Measurements from ENCODE around the gene CRNN.

The CRNN gene

GRCh38 chr1:152398812-152399698, 15.0 kb downstream of the CRNN start:
- no peaks in the 10 kb centered on the region for H3K4me1 Mint-ChIP-seq
- H3K27me3 Mint-ChIP-seq, result peaks cover 28 to 29% of the 10 kb centered on the region in 2 donors
- H3K9me3 Mint-ChIP-seq, result peaks cover 0 to 4% of the 10 kb centered on the region in 2 donors
- ATAC-seq (replicated peaks), result peak; percentile 46 to 48
- no peaks in the 10 kb centered on the region for H3K36me3 Mint-ChIP-seq
- no peak for DNase-seq
- no peak overlapping the region for H3K27ac Mint-ChIP-seq
- no peak overlapping the region for H3K4me3 Mint-ChIP-seq

GRCh38 chr1:152397474-152397873, 16.6 kb downstream of the CRNN start:
- Mint-ChIP-seq H3K9me3 (peaks cover 0 to 4% of the 10 kb centered on the region in 2 donors), H3K36me3 (no peaks in the 10 kb centered on the region), H3K4me1 (no peaks in the 10 kb centered on the region), H3K27ac (no peak overlapping the region), H3K27me3 (peaks cover 35 to 41% of the 10 kb centered on the region in 2 donors), H3K4me3 (no peak overlapping the region)
- no peak for DNase-seq
- ATAC-seq (replicated peaks), result no peak

- Mint-ChIP-seq H3K4me1 (no peaks in the 10 kb centered on the region), H3K9me3 (peaks cover 0 to 4% of the 10 kb centered on the region in 2 donors), H3K36me3 (no peaks in the 10 kb centered on the region), H3K27me3 (peaks cover 46 to 53% of the 10 kb centered on the region in 2 donors), H3K4me3 (no peak overlapping the region), H3K27ac (no peak overlapping the region)
- ATAC-seq (replicated peaks), result no peak
- DNase-seq, result no peak
These were observed 19.9 kb downstream of the CRNN start for GRCh38 chr1:152394151-152394550.

- no peaks in the 10 kb centered on the region for H3K36me3 Mint-ChIP-seq
- ATAC-seq (replicated peaks), result no peak
These were observed 21.2 kb downstream of the CRNN start for GRCh38 chr1:152392909-152393308.

GRCh38 chr1:152388889-152389288, 25.2 kb downstream of the CRNN start:
- DNase-seq, result no peak

More at GRCh38 chr1:152392909-152393308, 21.2 kb downstream of the CRNN start:
- H3K9me3 Mint-ChIP-seq, result peaks cover 0 to 4% of the 10 kb centered on the region in 2 donors
- no peak overlapping the region for H3K4me3 Mint-ChIP-seq
- no peak for DNase-seq
- H3K27ac Mint-ChIP-seq, result no peak overlapping the region
- H3K4me1 Mint-ChIP-seq, result no peaks in the 10 kb centered on the region
- H3K27me3 Mint-ChIP-seq, result peaks cover 48 to 57% of the 10 kb centered on the region in 2 donors

GRCh38 chr1:152386940-152387339, 27.1 kb downstream of the CRNN start:
- DNase-seq (no peak), ATAC-seq (replicated peaks) (no peak)
- peaks cover 22 to 42% of the 10 kb centered on the region in 2 donors for H3K27me3 Mint-ChIP-seq
- no peak overlapping the region for H3K27ac Mint-ChIP-seq
- no peak overlapping the region for H3K4me3 Mint-ChIP-seq
- H3K36me3 Mint-ChIP-seq, result peaks cover 0 to 2% of the 10 kb centered on the region in 2 donors
- H3K9me3 Mint-ChIP-seq, result peaks cover 0 to 2% of the 10 kb centered on the region in 2 donors
- H3K4me1 Mint-ChIP-seq, result no peaks in the 10 kb centered on the region

More at GRCh38 chr1:152388889-152389288, 25.2 kb downstream of the CRNN start:
- Mint-ChIP-seq H3K9me3 (peaks cover 0 to 2% of the 10 kb centered on the region in 2 donors), H3K27me3 (peaks cover 31 to 57% of the 10 kb centered on the region in 2 donors), H3K4me3 (no peak overlapping the region), H3K27ac (no peak overlapping the region), H3K4me1 (no peaks in the 10 kb centered on the region), H3K36me3 (peaks cover 0 to 2% of the 10 kb centered on the region in 2 donors)
- no peak for ATAC-seq (replicated peaks)

GRCh38 chr1:152380932-152381331, 33.1 kb downstream of the CRNN start:
- no peaks in the 10 kb centered on the region for H3K9me3 Mint-ChIP-seq
- no peak overlapping the region for H3K27ac Mint-ChIP-seq
- no peaks in the 10 kb centered on the region for H3K4me1 Mint-ChIP-seq
- no peak for ATAC-seq (replicated peaks)
- peaks cover 16 to 35% of the 10 kb centered on the region in 2 donors for H3K27me3 Mint-ChIP-seq
- no peaks in the 10 kb centered on the region for H3K36me3 Mint-ChIP-seq
- no peak overlapping the region for H3K4me3 Mint-ChIP-seq
- DNase-seq, result no peak

- peaks cover 2 to 3% of the 10 kb centered on the region in 2 donors for H3K9me3 Mint-ChIP-seq
- no peak for ATAC-seq (replicated peaks)
- DNase-seq, result no peak
- no peak overlapping the region for H3K27ac Mint-ChIP-seq
- H3K4me3 Mint-ChIP-seq, result no peak overlapping the region
- H3K36me3 Mint-ChIP-seq, result no peaks in the 10 kb centered on the region
- peaks cover 11 to 31% of the 10 kb centered on the region in 2 donors for H3K27me3 Mint-ChIP-seq
- no peaks in the 10 kb centered on the region for H3K4me1 Mint-ChIP-seq
These were observed 39.6 kb downstream of the CRNN start for GRCh38 chr1:152374451-152374850.

GRCh38 chr1:152372672-152373071, 41.4 kb downstream of the CRNN start:
- H3K27ac Mint-ChIP-seq, result no peak overlapping the region
- no peaks in the 10 kb centered on the region for H3K4me1 Mint-ChIP-seq
- no peak overlapping the region for H3K4me3 Mint-ChIP-seq

GRCh38 chr1:152367436-152367835, 46.6 kb downstream of the CRNN start:
- peaks cover 0 to 2% of the 10 kb centered on the region in 2 donors for H3K36me3 Mint-ChIP-seq
- H3K27me3 Mint-ChIP-seq, result peaks cover 11 to 13% of the 10 kb centered on the region in 2 donors
- no peaks in the 10 kb centered on the region for H3K4me1 Mint-ChIP-seq
- DNase-seq (no peak), ATAC-seq (replicated peaks) (no peak)
- no peak overlapping the region for H3K27ac Mint-ChIP-seq
- H3K4me3 Mint-ChIP-seq, result no peak overlapping the region
- H3K9me3 Mint-ChIP-seq, result peaks cover 7 to 9% of the 10 kb centered on the region in 2 donors

More at GRCh38 chr1:152372672-152373071, 41.4 kb downstream of the CRNN start:
- Mint-ChIP-seq H3K9me3 (peaks cover 7 to 9% of the 10 kb centered on the region in 2 donors), H3K27me3 (peaks cover 10 to 19% of the 10 kb centered on the region in 2 donors), H3K36me3 (peaks cover 0 to 2% of the 10 kb centered on the region in 2 donors)
- DNase-seq, result no peak
- no peak for ATAC-seq (replicated peaks)

GRCh38 chr1:152359906-152360305, 54.2 kb downstream of the CRNN start, which contains the start of gene FLG2:
Gene FLG2 (minus strand): TSS chr1:152360006. CDS start chr1:152358884, 1,122 bp downstream.
- peaks cover 0 to 5% of the 10 kb centered on the region in 2 donors for H3K9me3 Mint-ChIP-seq
- H3K36me3 Mint-ChIP-seq, result no peaks in the 10 kb centered on the region
- DNase-seq (no peak), ATAC-seq (replicated peaks) (no peak)
- H3K4me1 Mint-ChIP-seq, result no peaks in the 10 kb centered on the region
- no peak within 1 kb of the TSS for H3K27ac Mint-ChIP-seq
- no peak within 1 kb of the TSS for H3K4me3 Mint-ChIP-seq
- H3K27me3 Mint-ChIP-seq, result peaks cover 10 to 15% of the 10 kb centered on the region in 2 donors
